HG03196 (cell line): ENCODE data around the gene ZNF773.
"Not testable (repeated sequence)": the region's sequence is repeated elsewhere in the genome, so short reads cannot be mapped to it uniquely, and the experiment has no call there.

Source experiments
- ATAC-seq: cut with Tn5 transposase; IDR thresholded peaks from one replicate; pipeline ENCODE4 v1.9.1; 2021; ENCODE audit not compliant: unreplicated experiment

ZNF773 gene

GRCh38 chr19:57499680-57500395, at the start of gene ZNF773:
Gene ZNF773, plus strand, starts transcription at chr19:57499938. Its CDS starts 143 bp downstream, at chr19:57500081.
- peak; percentile 97 for ATAC-seq

DNA sequence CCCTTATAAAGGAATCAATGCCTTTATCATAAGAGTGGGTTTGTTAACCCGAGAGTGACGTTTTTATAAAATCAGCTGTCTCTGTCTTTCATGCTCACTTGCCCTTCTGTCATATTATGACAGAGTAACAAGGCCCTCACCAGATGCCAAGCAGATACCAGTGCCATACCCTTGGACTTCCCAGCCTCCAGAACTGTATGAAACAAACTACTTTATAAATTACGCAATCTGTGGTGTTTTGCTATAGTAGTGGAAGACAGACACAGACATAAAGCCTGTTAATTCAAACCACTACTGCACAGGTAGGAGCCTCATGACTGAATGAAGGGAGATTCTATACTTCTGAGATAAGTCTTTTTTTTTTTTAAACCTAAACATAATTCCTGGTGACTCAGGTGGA, 47.4 kb upstream of the ZNF773 start:
- no peak for ATAC-seq

- ATAC-seq, result no peak
These were observed 33.9 kb upstream of the ZNF773 start for GRCh38 chr19:57465680-57466381.

DNA sequence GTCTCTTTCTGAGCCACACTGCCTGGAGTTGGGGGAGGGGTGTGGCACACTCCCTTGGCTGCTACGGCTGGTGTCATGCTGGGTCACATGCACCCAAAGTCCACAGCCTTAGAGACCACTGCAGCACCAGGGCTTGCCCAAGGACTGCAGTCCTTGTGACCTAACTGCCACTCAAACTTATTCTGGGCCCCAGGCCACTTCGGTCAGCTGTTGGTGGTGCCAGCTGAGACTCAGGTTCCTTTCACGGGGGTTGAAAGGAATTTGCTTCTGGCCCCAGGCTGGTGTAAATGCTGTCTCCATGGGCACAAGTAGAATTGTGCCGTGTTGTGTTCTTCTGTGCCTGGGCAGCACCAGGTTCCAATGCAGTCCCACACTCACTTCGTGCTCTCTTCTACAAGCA, 33.2 kb upstream of the ZNF773 start:
- no peak for ATAC-seq

DNA sequence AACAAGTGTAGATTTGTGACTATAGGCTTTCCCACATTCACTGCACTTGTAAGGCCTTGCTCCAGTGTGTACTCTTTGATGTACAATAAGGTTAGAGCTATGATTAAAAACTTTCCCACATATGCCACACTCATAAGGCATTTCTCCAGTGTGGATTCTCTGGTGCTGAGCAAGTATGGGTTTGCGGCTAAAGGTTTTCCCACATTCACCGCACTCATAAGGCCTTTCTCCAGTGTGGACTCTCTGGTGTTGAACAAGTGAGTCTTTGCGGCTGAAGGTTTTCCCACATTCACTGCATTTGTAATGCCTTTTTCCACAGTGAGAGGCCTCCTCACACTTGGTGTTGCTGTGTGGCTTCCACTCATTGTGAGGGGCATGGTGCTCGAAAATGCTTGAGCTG, 26.1 kb upstream of the ZNF773 start:
- ATAC-seq, result no peak

DNA sequence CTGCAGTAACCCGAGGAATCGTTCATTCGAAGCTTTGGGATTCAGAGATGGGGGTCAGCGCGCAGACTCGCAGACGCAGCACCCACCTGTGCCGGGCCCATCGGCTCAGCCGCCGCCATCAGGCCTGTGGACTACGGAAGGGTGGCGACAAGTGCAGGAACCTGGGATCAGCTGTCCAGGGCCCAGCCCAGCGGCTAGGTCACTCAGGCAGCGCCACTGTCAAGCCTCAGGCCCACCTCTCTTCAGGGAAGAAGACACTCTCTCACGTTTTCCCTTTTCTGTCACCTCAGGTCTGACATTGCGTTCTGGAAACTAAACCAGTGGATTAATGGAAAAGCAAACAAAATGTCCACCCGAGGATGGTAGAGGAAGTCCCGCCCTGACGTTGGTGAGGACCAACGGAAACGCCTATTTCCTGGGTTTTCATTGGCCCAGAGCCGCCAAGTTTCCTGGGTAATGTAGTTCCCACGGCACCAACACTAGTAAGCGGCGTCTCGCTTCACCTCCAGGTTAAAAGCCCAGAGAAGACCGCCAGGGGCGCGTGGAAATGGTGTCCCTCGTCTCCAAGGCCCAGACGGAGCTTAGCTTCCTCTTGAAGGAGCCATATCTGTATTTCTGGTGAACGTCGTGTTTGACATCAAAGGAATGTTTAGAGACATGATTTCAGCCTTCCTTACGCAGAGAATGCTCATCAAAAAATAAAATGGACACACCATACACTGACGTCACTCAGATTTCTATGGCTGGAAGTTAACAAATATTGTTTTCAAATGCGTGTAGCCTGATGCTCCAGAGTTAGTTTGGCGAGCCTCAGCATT, 22.3 kb upstream of the ZNF773 start, which contains the start of gene ZNF772:
Gene ZNF772 (minus strand): TSS at position 376 of the 818 bp plus-strand sequence. CDS start 257 bp downstream, at position 119.
- ATAC-seq, result peak; percentile 93

DNA sequence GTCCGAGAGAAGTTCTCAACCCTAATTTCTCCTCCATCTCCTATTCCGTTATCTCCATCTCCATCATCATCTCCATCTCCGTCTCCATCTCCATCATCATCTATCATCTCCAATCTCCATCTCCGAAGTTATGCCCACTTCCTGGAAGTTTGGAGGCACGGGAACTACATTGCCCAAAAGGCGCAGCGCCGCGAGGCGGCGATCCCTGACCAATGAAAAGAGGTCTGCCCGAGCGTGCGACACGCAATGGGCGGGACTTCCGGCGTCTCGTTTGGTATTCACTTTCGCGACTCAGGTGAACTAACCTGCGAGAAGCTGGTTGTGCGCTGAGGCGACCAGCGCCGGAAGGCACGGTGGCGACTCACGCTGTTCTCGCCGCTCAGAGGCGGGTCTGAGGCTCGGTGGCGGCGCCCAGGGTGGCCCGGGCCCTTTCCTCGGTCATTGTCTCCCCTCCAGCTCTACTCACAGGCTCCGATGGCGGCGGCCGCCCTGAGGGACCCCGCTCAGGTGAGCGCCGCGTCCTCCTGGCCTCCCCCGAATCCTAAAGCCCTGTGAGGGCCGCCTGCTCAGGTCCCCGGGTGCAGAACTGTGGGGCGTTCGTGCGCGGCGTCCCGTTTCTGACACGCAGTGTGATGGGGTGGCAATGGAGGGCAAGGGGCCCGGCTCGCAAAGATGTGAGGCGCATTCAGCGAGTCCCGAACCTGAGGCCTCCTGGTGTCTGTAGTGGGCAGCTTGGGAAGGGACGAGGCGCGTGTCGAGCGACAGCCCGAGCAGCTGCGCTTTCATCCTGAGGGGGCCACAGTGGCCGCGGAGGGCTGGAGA, 12.1 kb upstream of the ZNF773 start, which contains the start of gene ZNF419:
Gene ZNF419 (plus strand): TSS at position 274 of the 822 bp plus-strand sequence. CDS start 201 bp downstream, at position 475.
- peak; percentile 95 for ATAC-seq

GRCh38 chr19:57488299-57488644, 11.5 kb upstream of the ZNF773 start:
- ATAC-seq, result not testable (repeated sequence)

DNA sequence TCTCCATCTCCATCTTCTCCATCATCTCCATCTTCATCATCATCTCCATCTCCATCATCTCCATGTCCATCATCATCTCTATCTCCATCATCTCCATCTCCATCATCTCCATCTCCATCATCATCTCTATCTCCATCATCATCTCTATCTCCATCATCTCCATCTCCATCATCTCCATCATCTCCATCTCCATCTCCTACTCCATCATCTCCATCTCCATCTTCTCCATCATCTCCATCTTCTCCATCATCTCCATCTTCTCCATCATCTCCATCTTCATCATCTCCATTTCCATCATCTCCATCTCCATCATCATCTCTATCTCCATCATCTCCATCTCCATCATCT, 432 bp upstream of the ZNF773 start:
- not testable (repeated sequence) for ATAC-seq

DNA sequence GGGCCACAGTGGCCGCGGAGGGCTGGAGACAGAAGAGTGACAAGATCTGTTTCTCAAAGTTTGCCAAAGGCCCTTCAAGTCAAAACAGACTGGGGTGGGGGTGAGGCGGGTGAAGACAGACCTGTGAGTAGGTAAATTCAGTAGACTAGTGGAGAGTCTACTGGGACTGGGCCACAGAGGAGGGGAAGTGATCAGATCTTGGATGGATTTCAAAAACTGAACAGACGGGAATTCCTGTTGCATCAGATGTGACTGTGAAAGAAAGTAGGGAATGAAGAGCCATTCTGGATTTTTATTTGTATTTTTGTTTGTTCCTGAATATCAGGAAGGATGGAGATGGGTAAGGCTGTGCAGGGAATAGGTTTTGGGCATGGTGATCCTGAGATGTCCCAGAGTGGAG, 662 bp downstream of the ZNF773 start:
- ATAC-seq, result not testable (repeated sequence)

DNA sequence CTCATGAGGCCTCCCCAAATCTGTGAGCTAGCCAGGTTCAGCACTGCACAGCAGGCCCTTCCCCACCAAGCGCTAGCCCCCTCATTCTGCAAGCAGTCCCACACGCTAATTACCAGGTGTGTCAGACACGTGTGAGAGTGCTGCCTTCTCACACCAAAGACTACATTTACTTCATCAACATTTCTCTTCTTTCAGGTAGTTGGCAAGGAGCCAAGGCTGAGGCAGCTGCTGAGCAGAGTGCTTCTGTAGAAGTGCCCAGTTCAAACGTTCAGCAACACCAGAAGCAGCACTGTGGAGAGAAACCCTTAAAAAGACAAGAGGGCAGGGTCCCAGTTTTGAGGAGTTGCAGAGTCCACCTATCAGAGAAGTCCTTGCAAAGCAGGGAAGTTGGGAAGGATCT, 6.4 kb downstream of the ZNF773 start:
- no peak for ATAC-seq

DNA sequence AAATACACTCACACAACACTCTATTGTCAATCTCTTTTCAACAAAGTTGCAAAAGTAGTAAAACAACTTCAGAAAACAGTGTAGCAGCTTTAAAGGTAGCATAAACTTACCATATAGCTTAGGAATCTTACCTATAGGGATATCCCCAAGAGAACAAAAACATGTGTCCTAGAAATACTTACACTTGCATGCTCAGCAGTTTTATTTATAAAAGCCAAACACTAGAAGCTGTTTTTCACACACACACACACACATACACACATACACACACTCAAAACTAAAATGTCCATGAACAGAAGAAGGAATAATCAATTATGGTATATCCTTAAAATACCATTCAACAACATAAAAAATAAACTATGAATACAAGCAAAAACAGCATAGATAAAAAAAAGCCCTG, 11.7 kb downstream of the ZNF773 start:
- no peak for ATAC-seq

GRCh38 chr19:57512845-57513244, 13.1 kb downstream of the ZNF773 start:
- no peak for ATAC-seq

DNA sequence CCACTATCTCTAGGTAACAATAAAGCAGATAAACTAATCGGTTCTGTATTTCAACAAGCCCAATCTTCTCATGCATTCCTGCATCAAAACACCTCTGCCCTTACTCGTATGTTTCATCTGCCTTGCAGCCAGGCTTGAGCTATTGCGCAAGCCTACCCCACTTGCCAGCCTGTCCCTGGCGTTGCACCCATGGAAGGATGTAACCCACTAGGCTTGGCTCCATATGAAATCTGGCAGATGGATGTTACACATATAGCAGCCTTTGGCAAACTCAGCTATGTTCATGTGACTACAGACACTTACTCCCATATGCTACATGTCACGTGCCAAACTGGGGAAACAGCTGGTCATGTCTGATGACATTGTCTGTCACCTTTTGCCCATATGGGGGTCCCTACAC, 15.5 kb downstream of the ZNF773 start:
- ATAC-seq, result no peak

GRCh38 chr19:57518021-57518420, 18.3 kb downstream of the ZNF773 start:
- not testable (repeated sequence) for ATAC-seq

- ATAC-seq, result peak; percentile 99
These were observed 27.6 kb downstream of the ZNF773 start, which contains the start of gene ZNF549 for GRCh38 chr19:57527136-57527881. Gene ZNF549, plus strand, starts transcription at chr19:57527356. Its CDS starts 218 bp downstream, at chr19:57527574.

GRCh38 chr19:57537953-57538547, 38.3 kb downstream of the ZNF773 start:
- no peak for ATAC-seq

DNA sequence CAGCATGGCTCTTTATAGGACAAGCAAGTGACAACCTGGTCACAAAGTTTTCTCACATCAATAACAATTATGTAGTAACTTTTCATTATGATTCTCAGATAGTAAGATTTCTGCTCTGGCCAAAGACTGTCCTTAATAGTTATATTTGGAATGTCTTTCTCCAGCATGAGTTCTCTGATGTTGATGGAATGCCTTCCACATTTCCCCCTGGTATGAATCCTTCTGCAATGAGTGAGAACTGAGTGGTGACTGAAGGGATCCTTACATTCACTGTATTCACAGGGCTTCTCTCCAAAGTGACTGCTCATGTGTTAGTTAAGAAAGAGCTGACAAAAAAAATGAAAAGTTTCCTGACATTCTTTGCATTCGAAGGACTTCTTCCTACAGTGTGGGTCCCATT, 46.8 kb downstream of the ZNF773 start:
- no peak for ATAC-seq

DNA sequence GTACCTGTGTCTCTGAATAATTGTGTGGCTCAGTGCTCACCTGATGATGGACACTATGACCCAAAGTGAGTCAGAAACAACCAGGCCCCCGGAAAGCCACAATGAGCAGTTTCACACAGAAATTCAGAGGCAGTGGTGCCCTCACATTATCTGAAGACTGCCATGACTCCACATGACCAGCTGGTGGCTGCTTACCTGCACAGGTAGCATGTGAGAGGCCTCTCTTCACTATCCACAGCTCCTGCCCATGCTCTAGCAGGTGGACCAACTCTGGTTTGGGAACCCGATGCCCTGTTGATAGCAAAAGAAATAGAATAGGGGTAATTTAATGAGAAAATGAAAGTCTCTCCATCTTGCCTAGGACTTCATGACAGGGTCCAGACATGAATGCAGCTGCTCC, 52.7 kb downstream of the ZNF773 start:
- ATAC-seq, result no peak
